Liver (tissue), 9 donors: ENCODE results near the gene RPS6KB2. TPM values are rescaled to one million over a fixed set of nuclear protein-coding genes. Genes with fewer than 3 reads are reported as not detected.
"Not testable (repeated sequence)": the region's sequence is repeated elsewhere in the genome, so short reads cannot be mapped to it uniquely, and the experiment has no call there.

Experiments
- DNase-seq: peaks from one replicate; pipeline ENCODE4 v3.0.0-alpha.2; 2017; ENCODE audit warnings: low spot score
- H3K27ac ChIP-seq, 2 donors: one replicate each; pipeline ENCODE4 v1.7.0; 2013; ENCODE audit warnings: inconsistent platforms in 2 of 2, low read length in 2 of 2, control low read depth in 1 of 2, low read depth in 1 of 2, mild to moderate bottlenecking in 1 of 2
- H3K27me3 ChIP-seq, 4 donors: one replicate each; pipeline versions ENCODE4 v1.6.1 to v1.7.0; 2013; ENCODE audit warnings: low read length in 3 of 4, inconsistent platforms in 1 of 4, mild to moderate bottlenecking in 1 of 4, moderate library complexity in 1 of 4; ENCODE audit not compliant: control insufficient read depth in 4 of 4, insufficient read depth in 4 of 4
- H3K36me3 ChIP-seq, 4 donors: one replicate each; pipeline versions ENCODE4 v1.6.1 to v1.7.0; 2013; ENCODE audit warnings: low read length in 3 of 4, mild to moderate bottlenecking in 3 of 4, low read depth in 1 of 4, moderate library complexity in 1 of 4; ENCODE audit not compliant: control insufficient read depth in 4 of 4, insufficient read depth in 3 of 4
- H3K4me1 ChIP-seq, 4 donors: one replicate each; pipeline versions ENCODE4 v1.6.1 to v1.7.0; 2013; ENCODE audit warnings: low read length in 3 of 4, mild to moderate bottlenecking in 3 of 4, moderate library complexity in 1 of 4; ENCODE audit not compliant: control insufficient read depth in 4 of 4, insufficient read depth in 4 of 4
- H3K4me3 ChIP-seq, 3 donors: one replicate each; pipeline versions ENCODE4 v1.6.1 to v1.7.0; 2013; ENCODE audit warnings: low read length in 3 of 3, control low read depth in 1 of 3, low read depth in 1 of 3, mild to moderate bottlenecking in 1 of 3
- H3K9ac ChIP-seq, 2 donors: one replicate each; pipeline ENCODE4 v1.7.0; 2013; ENCODE audit warnings: low read length in 2 of 2, mild to moderate bottlenecking in 2 of 2, moderate library complexity in 2 of 2, control low read depth in 1 of 2, low read depth in 1 of 2
- H3K9me3 ChIP-seq, 4 donors: one replicate each; pipeline versions ENCODE4 v1.6.1 to v1.7.0; 2013; ENCODE audit warnings: low read length in 3 of 4; ENCODE audit not compliant: control insufficient read depth in 4 of 4
- CTCF ChIP-seq: fragments of 150-350 bp; IDR thresholded peaks from 2 replicates; pipeline ENCODE4 v1.5.1; 2017; ENCODE audit warnings: improper control_type of control experiment, low read depth, low read length; ENCODE audit not compliant: missing input control
- GABPA ChIP-seq, 2 donors: IDR thresholded peaks in 1 of 2; conservative IDR thresholded peaks in 1 of 2; 2 replicates each; pipeline ENCODE4 v1.6.1; 2016; ENCODE audit warnings: antibody characterized with exemption in 2 of 2, mild to moderate bottlenecking in 1 of 2, moderate library complexity in 1 of 2
- HNF4A ChIP-seq, 2 donors: conservative IDR thresholded peaks; 2 replicates each; pipeline ENCODE4 v1.6.1; 2016; ENCODE audit warnings: antibody characterized with exemption in 2 of 2, mild to moderate bottlenecking in 2 of 2
- HNF4G ChIP-seq: IDR thresholded peaks from 2 replicates; pipeline ENCODE4 v1.6.1; 2016; ENCODE audit warnings: antibody characterized with exemption
- MAX ChIP-seq: IDR thresholded peaks from 2 replicates; pipeline ENCODE4 v1.6.1; 2016; ENCODE audit warnings: antibody characterized with exemption
- NR2F2 ChIP-seq: IDR thresholded peaks from 2 replicates; pipeline ENCODE4 v1.6.1; 2016; ENCODE audit warnings: antibody characterized with exemption
- REST ChIP-seq: IDR thresholded peaks from 2 replicates; pipeline ENCODE4 v1.6.1; 2016; ENCODE audit warnings: antibody characterized with exemption, mild to moderate bottlenecking
- RXRA ChIP-seq, 2 donors: IDR thresholded peaks; 2 replicates each; pipeline ENCODE4 v1.6.1; 2017 to 2018; ENCODE audit warnings: antibody characterized with exemption in 2 of 2, mild to moderate bottlenecking in 1 of 2
- SP1 ChIP-seq: IDR thresholded peaks from 2 replicates; pipeline ENCODE4 v1.6.1; 2018; ENCODE audit warnings: antibody characterized with exemption, mild to moderate bottlenecking
- WGBS: extraction: QIAGEN DNeasy Blood & Tissue Kit; methylation state at CpG from one replicate; pipeline ENCODE4 v1.1.7; 2013; 5-methylcytosine and 5-hydroxymethylcytosine counted together
- polyA plus RNA-seq, 2 donors: library from polyadenylated mRNA; stranded (reverse) in 1 of 2; unstranded in 1 of 2; fragments of 200-250 nt in 1 of 2; fragments of >200 nt in 1 of 2; fragmentation: Nextera tagmentation in 1 of 2; extraction: Ambion mirVana in 1 of 2; gene quantifications; one replicate each; pipeline versions ENCODE4 v1.2.1 to v1.2.3, GENCODE V29; 2013 to 2015
- total RNA-seq, 2 donors: library from RNA; depleted of rRNA; stranded (reverse); fragments of >200 nt; gene quantifications; one replicate each; pipeline ENCODE4 v1.2.3, GENCODE V29; 2014
- donor health status: healthy.
- donor health status: healthy.
- donor health status: healthy.
- donor health status: healthy.
- donor health status: healthy.

The RPS6KB2 gene
- total and polyA plus RNA-seq, 4 donors = 31.5 to 49.6 (median 37.7) TPM

GRCh38 chr11:67470337-67471002 is 42.2 kb downstream of the RPS6KB2 start:
- WGBS = 78% methylated on average over 8 of the region's 8 CpGs

GRCh38 chr11:67472882-67473281 is 44.6 kb downstream of the RPS6KB2 start:
- peaks cover 5 to 21% (median 13%) of the 10 kb centered on the region in 4 donors for H3K4me1 ChIP-seq
- no peaks in the 10 kb centered on the region for H3K36me3 ChIP-seq
- 69% methylated on average over 7 of the region's 7 CpGs for WGBS
- H3K9ac ChIP-seq = no peak overlapping the region
- no peaks in the 10 kb centered on the region for H3K9me3 ChIP-seq
- H3K4me3 ChIP-seq = no peak overlapping the region
- no peaks in the 10 kb centered on the region for H3K27me3 ChIP-seq
- DNase-seq = no peak
- TF ChIP-seq HNF4G (no peak), GABPA (IDR thresholded peaks at IDR 0.05 in 1 of 2, conservative IDR thresholded peaks at IDR 0.05 in 1 of 2) (no peak), REST (no peak), HNF4A (conservative IDR thresholded peaks at IDR 0.05) (no peak), MAX (no peak), NR2F2 (no peak), SP1 (no peak), CTCF (no peak)
- no peak overlapping the region for H3K27ac ChIP-seq

More at GRCh38 chr11:67470337-67471002, 42.2 kb downstream of the RPS6KB2 start:
- no peaks in the 10 kb centered on the region for H3K27me3 ChIP-seq
- no peak overlapping the region for H3K4me3 ChIP-seq
- no peak for DNase-seq
- peaks cover 15 to 39% (median 29%) of the 10 kb centered on the region in 4 donors for H3K4me1 ChIP-seq
- H3K27ac ChIP-seq = no peak overlapping the region
- no peak for TF ChIP-seq RXRA (IDR thresholded peaks at IDR 0.05)
- H3K36me3 ChIP-seq = no peaks in the 10 kb centered on the region
- no peaks in the 10 kb centered on the region for H3K9me3 ChIP-seq
- H3K9ac ChIP-seq = no peak overlapping the region

GRCh38 chr11:67476692-67477091 is 48.4 kb downstream of the RPS6KB2 start:
- H3K9ac ChIP-seq, DNase-seq, H3K36me3 ChIP-seq, H3K27ac ChIP-seq, H3K4me3 ChIP-seq, H3K9me3 ChIP-seq, H3K27me3 ChIP-seq: not testable (repeated sequence)
- WGBS = 82% methylated on average over 10 of the region's 10 CpGs
- H3K4me1 ChIP-seq = peaks cover 3 to 11% (median 4%) of the 10 kb centered on the region in 4 donors

- not testable (repeated sequence) for H3K9me3 ChIP-seq, H3K27ac ChIP-seq, DNase-seq, H3K4me3 ChIP-seq, H3K36me3 ChIP-seq, H3K27me3 ChIP-seq, H3K9ac ChIP-seq
- peaks cover 5 to 14% (median 7%) of the 10 kb centered on the region in 4 donors for H3K4me1 ChIP-seq
- WGBS = 78% methylated on average over 13 of the region's 16 CpGs
These were observed 49.2 kb downstream of the RPS6KB2 start for GRCh38 chr11:67477344-67478050.
